Fibroblast of skin of scalp (primary cell): ENCODE data around the gene DRICH1. TPM values are rescaled to one million over a fixed set of nuclear protein-coding genes. Genes with fewer than 3 reads are reported as not detected.
"Not testable (repeated sequence)": the region's sequence is repeated elsewhere in the genome, so short reads cannot be mapped to it uniquely, and the experiment has no call there.

Experiments used
- DNase-seq: peaks from one replicate; pipeline ENCODE4 v3.0.0-alpha.2; 2013
- polyA plus RNA-seq, 2 experiments: library from polyadenylated mRNA; unstranded; fragments of 120-200 nt; gene quantifications; one replicate each; pipeline ENCODE4 v1.2.1, GENCODE V29; 2013; ENCODE audit not compliant: insufficient read length in 2 of 2

DRICH1 gene, protein sequence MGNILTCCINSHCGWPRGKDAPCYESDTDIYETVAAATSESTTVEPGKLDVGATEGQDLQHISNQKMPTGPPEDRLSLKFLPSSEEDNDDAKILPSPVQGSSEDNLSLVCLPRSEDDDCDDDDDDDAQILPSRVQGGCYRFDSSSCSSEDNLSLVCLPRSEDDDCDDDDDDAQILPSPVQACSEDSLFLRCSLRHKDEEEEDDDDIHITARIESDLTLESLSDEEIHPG
- 0.28 TPM for polyA plus RNA-seq (2013, experiment 1 of 2; ENCODE audit: insufficient read length)
- polyA plus RNA-seq (2013, experiment 2 of 2; ENCODE audit: insufficient read length), result 0.25 TPM

DNA sequence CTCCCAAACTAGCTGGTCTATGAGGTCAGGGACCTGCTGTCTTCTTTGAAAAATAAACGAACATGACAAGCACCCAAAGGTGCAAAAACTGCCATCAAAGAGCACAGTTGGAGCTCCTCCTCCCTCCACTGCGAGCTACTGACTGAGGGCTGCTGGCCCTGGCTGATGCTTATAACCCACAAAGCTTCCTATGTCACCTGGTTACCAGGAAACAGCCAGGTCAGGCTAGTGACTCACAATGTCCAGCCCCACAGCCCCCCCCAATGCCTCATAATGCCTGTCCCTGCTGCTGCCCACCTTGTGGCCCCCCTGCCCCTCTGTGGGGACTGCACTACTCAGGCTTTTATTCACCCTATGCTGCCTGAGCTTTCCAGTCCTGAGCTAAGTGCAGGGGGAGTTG, at the start of gene DRICH1:
Gene DRICH1 (minus strand): TSS at position 144 of the 400 bp plus-strand sequence. CDS start 298 bp downstream, outside the sequence.
- DNase-seq, result no peak

- no peak for DNase-seq
These were observed 49.1 kb upstream of the DRICH1 start for GRCh38 chr22:23681026-23681809.

DNA sequence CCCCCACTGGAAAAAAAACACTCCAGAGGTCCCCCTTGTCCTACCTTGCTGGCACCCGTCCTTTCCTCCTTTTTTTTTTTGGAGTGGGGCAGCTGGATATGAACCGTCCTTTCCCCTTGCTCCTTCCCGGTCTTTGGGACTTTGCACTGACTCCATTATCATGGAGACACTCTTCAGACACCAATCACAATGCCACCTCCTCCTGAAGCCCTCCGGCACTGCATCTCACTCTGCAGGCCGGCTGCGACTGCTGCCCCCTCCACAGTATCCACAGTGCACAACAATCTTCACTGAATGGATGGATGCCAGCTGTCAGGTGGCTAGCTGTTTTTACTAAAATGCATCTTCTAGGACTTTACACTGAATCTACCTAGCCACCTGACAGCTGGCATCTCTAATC, 46.0 kb upstream of the DRICH1 start:
- DNase-seq, result no peak

GRCh38 chr22:23677701-23677995, 45.5 kb upstream of the DRICH1 start:
- no peak for DNase-seq

DNA sequence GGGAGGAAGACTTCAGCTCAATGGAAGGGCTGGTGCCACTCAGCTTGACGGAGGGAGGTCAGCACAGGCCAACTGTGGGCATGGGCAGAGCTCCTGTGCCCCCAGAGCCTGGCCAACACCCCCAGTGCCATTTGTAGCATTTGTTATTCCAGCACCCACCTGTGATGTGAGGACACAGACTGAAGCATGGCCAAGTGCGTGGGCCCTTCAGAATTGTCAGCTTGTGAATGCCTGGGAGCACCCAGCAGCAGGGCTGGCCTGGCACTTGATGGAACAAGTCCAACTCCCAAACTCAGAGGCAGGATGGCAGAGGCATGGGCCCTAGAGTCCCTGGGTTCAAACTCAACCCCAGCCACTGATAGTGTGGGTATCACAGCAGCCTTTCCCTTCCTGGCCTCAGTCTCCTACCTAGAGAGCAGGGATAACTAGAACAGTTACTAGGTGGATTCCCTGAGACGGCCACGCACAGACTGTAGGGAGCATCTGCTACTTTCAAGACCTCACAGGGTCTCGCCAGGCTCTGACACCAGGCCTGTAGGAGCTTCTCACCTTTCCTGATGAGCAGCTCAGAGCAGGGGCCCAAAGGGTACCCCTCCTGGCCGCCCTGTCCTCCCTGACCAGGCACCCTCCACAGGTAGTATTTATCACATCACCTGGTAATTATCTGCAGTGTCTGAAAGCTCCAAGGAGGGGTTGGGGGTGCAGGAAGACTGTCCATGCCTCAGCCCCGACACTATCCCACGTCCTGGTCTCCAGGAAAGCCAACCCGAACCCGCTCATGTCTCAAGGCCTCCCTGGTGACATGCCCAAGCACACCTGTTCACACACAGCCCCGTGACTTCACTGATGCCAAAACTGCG, 45.0 kb upstream of the DRICH1 start:
- DNase-seq, result not testable (repeated sequence)

GRCh38 chr22:23675502-23676415, 43.6 kb upstream of the DRICH1 start:
- DNase-seq, result no peak

- DNase-seq, result not testable (repeated sequence)
These were observed 42.9 kb upstream of the DRICH1 start for GRCh38 chr22:23674886-23675501.

GRCh38 chr22:23673826-23674690, 41.9 kb upstream of the DRICH1 start:
- DNase-seq, result no peak

- no peak for DNase-seq
These were observed 41.0 kb upstream of the DRICH1 start for GRCh38 chr22:23673050-23673620.

DNA sequence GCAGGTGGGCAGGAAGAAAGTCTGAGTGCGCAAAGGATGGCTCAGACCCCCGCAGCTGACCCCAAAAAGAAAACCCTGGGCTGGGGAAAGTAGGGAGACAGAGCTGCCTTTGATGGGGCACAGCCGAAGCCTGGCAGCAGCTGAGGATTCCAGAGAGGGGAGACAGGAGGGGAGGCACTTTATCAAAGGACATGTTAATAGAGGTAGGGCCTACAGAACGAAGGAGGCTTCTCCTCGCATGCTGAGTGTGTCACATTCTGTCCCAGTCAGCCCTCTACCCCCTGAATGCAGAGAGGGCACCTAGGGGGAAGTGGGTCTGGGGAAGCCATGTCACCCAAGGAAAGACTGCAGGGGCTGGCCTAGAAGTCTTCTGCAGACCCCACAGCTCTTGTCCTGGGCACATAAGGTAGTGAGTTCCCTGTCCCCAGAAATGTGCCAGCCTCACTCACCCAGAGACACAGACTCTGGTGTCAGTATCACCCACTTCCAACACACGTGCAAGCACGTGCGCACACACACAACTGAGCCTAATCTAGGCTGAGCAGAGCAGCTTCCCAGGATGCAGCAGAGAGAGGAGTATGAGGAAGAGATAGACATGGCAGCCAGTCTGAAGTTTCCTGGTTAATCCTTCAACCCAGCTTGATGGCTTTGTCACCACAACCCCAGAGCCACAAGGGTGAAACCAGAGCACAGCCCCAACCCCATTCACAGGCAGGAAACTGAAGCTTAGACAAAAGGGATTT, 40.4 kb upstream of the DRICH1 start:
- not testable (repeated sequence) for DNase-seq

DNA sequence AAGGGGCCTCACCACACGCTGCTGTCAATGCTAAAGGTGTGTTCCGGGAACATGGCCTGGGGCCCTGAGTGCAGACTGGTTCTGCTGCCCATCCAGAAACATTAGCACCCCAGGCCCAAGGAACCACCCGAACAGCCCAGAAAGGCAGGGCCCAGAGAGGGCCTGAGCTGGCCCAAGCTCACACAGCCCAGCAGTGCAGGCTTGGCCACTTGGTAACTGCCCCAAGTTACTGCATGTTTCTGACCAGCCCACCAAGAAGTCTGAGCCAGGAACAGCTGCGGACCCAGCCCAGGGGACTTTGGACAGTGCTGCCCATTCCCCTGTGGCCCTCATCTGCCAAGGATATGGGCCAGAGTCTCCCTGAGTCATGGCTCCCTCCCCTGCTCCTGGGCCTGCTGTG, 39.3 kb upstream of the DRICH1 start:
- DNase-seq, result not testable (repeated sequence)

GRCh38 chr22:23670378-23671295, 38.5 kb upstream of the DRICH1 start:
- DNase-seq, result no peak

DNA sequence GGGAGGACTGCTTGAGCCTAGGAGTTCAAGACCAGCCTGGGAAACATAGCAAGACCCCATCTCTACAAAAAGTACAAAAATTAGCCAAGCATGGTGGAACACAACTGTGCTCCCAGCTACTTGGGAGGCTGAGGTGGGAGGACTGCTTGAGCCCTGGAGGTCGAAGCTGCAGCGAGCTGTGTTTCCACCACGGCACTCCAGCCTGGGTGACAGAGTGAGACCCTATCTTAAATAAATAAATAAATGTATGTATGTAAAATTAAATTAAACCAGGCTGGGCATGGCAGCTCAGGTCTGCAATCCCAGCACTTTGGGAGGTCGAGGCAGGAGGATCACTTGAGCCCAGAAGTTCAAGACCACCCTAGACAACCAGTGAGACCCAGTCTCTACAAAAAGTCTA, 28.3 kb upstream of the DRICH1 start:
- not testable (repeated sequence) for DNase-seq

DNA sequence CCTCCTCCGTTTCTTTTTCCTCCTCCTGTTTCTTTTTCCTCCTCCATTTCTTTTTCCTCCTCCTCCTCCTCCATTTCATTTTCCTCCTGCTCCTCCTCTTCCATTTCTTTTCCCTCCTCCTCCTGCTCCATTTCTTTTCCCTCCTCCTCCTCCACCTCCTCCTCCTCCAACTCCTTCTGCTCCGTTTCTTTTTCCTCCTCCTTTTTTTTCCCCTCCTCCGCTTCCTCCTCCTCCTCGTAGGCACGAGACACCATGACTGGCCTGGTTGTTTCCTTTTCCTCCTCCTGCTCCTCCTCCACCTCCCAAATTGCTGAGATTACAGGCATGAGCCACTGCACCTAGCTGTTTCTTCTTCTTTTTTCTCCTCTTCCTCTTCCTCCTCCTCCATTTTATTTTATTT, 25.6 kb upstream of the DRICH1 start:
- DNase-seq, result no peak

- DNase-seq, result no peak
These were observed 23.9 kb upstream of the DRICH1 start for GRCh38 chr22:23655891-23656475.

- no peak for DNase-seq
These were observed 20.6 kb upstream of the DRICH1 start for GRCh38 chr22:23652711-23653110.

DNA sequence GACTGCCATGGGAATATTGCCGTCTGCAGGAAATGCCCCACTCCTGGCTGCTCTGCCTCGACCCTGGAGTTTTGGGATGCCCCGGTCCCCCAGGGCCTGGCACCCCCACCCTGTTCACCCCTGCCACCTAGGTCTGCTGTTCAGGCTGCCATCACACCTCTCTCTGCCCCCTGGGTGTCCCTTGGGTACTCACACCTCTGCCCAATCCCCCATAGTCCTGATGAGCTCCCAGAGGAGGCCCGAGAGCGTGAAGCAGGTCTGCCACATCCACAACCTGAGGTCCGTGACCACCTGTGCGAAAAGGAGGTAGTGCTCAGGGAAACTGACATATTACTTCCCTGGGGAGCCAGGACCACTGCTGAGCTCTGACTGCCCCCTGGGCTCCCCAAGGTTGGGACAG, 20.2 kb upstream of the DRICH1 start:
- DNase-seq, result no peak

- DNase-seq, result no peak
These were observed 19.6 kb upstream of the DRICH1 start for GRCh38 chr22:23651676-23652075.
